Pancreas (tissue), 10 donors: ENCODE results near the gene AIFM3. TPM values are rescaled to one million over a fixed set of nuclear protein-coding genes. Genes with fewer than 3 reads are reported as not detected.

Source experiments
- ATAC-seq, 4 donors: fragments of 200-7000 bp; cut with Tn5 transposase; one replicate each; pipeline versions ENCODE4 v1.8.0 to v1.9.1; 2020; ENCODE audit warnings: mild to moderate bottlenecking in 4 of 4, moderate library complexity in 4 of 4
- DNase-seq, 6 donors: peaks; one replicate each; pipeline ENCODE4 v3.0.0-alpha.2; 2020
- FAIRE-seq: peaks from 2 replicates; lab custom pipeline; 2012; peaks lifted over from hg19 to GRCh38; lab: Jason Lieb, UNC
- H3K27ac ChIP-seq, 4 donors: fragments of 200-600 bp; sonication (generic); 1 replicate in 3 of 4; 2 replicates in 1 of 4; pipeline versions ENCODE4 v1.5.0 to v1.8.0; 2020
- H3K27me3 ChIP-seq, 4 donors: fragments of 200-600 bp; one replicate each; pipeline ENCODE4 v1.8.0; 2021
- H3K36me3 ChIP-seq, 3 donors: fragments of 200-600 bp; sonication (generic) in 1 of 3; one replicate each; pipeline versions ENCODE4 v1.5.0 to v1.8.0; 2020 to 2021
- H3K4me1 ChIP-seq, 3 donors: fragments of 200-600 bp; one replicate each; pipeline ENCODE4 v1.8.0; 2021
- H3K4me3 ChIP-seq, 4 donors: fragments of 200-600 bp; sonication (generic) in 2 of 4; one replicate each; pipeline versions ENCODE4 v1.5.0 to v1.8.0; 2020 to 2021
- H3K9me3 ChIP-seq, 4 donors: fragments of 200-600 bp; one replicate each; pipeline ENCODE4 v1.8.0; 2021
- CTCF ChIP-seq, 4 donors: fragments of 200-600 bp; sonication (generic) in 3 of 4; IDR thresholded peaks; one replicate each; pipeline versions ENCODE4 v1.5.0 to v1.8.0; 2021; ENCODE audit warnings: antibody characterized with exemption in 4 of 4
- WGBS, 2 donors: extraction: QIAGEN DNeasy Blood & Tissue Kit; methylation state at CpG; one replicate each; pipeline ENCODE4 v1.1.7; 2013; 5-methylcytosine and 5-hydroxymethylcytosine counted together
- intact Hi-C, 3 donors: fragments of 100-400 bp; cut with DNase I; formaldehyde crosslinking; loops; one replicate each; pipeline versions ENCODE4 v1.11.1 to v1.14.2; 2022
- polyA plus RNA-seq, 2 donors: library from polyadenylated mRNA; stranded (reverse); fragments of 200-250 nt; gene quantifications; one replicate each; pipeline ENCODE4 v1.2.3, GENCODE V29; 2013
- total RNA-seq, 6 donors: library from RNA; stranded (reverse); fragmentation: NEBNext Ultra II Directional in 4 of 6; extraction: Animal tissue kit (Norgen Biotek cat#: 25700) in 4 of 6; gene quantifications; one replicate each; pipeline versions ENCODE4 v1.2.1 to v1.2.4, GENCODE V29; 2021 to 2023
- donor health status: healthy with polysubstance abuse.
- donor health status: DM: no; HTN: no; CAD: no; lungs with moderate emphysema.
- donor health status: DM: no; HTN: no; CAD: no.
- donor health status: control.
- donor health status: control.
- donor health status: Bipolar disorder and iron deficiency.
- donor health status: DM: yes; HTN: yes; CAD: no.
- donor health status: DM: no; HTN: no; CAD: no.
- donor health status: DM: no; HTN: no; CAD: no.
- donor health status: DM: yes; HTN: yes; CAD: no.

AIFM3 gene
- total and polyA plus RNA-seq, 8 donors: 0.63 to 4.5 (median 1.1) TPM

GRCh38 chr22:20964090-20964798 is 2.8 kb upstream of the AIFM3 start:
- no peak for DNase-seq
- Histone ChIP-seq H3K4me3 (peak overlapping the region in 2 of 4 donors; percentile 37 to 46), H3K36me3 (no peaks in the 10 kb centered on the region), H3K4me1 (peaks cover 0 to 4% (median 0%) of the 10 kb centered on the region in 3 donors), H3K27me3 (no peaks in the 10 kb centered on the region), H3K27ac (no peak overlapping the region), H3K9me3 (no peaks in the 10 kb centered on the region)
- 62 to 64% methylated on average over 6 of the region's 6 CpGs for WGBS, 2 donors
- TF ChIP-seq CTCF (IDR thresholded peaks at IDR 0.05): no peak
- no peak for ATAC-seq
- FAIRE-seq: no peak
- intact Hi-C loops: no loop called here

GRCh38 chr22:20964799-20965103 is 2.3 kb upstream of the AIFM3 start:
- intact Hi-C loops: no loop called here
- ATAC-seq (no peak), FAIRE-seq (no peak), DNase-seq (no peak)
- Histone ChIP-seq H3K4me1 (peaks cover 0 to 4% (median 0%) of the 10 kb centered on the region in 3 donors), H3K36me3 (no peaks in the 10 kb centered on the region), H3K9me3 (no peaks in the 10 kb centered on the region), H3K27ac (no peak overlapping the region), H3K4me3 (peak overlapping the region in 2 of 4 donors; percentile 37 to 46), H3K27me3 (no peaks in the 10 kb centered on the region)
- WGBS, 2 donors: 5 to 8% methylated on average over 28 of the region's 28 CpGs
- no peak for TF ChIP-seq CTCF (IDR thresholded peaks at IDR 0.05)

- Histone ChIP-seq H3K4me1 (peaks cover 0 to 4% (median 0%) of the 10 kb centered on the region in 3 donors), H3K27ac (no peak overlapping the region), H3K27me3 (no peaks in the 10 kb centered on the region), H3K9me3 (no peaks in the 10 kb centered on the region), H3K36me3 (no peaks in the 10 kb centered on the region), H3K4me3 (peak overlapping the region in 3 of 4 donors; percentile 4 to 46 (median 37))
- WGBS, 2 donors: 11 to 14% methylated on average over 42 to 65 of the region's 65 CpGs
- intact Hi-C loops: no loop called here
- peak; percentile 14 to 59 (median 42) for ATAC-seq
- TF ChIP-seq CTCF (IDR thresholded peaks at IDR 0.05): no peak
- no peak for FAIRE-seq
- peak in 2 of 6 donors; percentile 49 to 80 for DNase-seq
Measured at GRCh38 chr22:20965104-20965887, 1.8 kb upstream of the AIFM3 start.

GRCh38 chr22:20965888-20966855 is 883 bp upstream of the AIFM3 start:
- Histone ChIP-seq H3K27ac (no peak overlapping the region), H3K4me3 (no peak overlapping the region), H3K27me3 (no peaks in the 10 kb centered on the region), H3K36me3 (no peaks in the 10 kb centered on the region), H3K4me1 (peaks cover 0 to 4% (median 0%) of the 10 kb centered on the region in 3 donors), H3K9me3 (no peaks in the 10 kb centered on the region)
- no peak for TF ChIP-seq CTCF (IDR thresholded peaks at IDR 0.05)
- intact Hi-C loops: no loop called here
- DNase-seq (peak in 2 of 6 donors; percentile 15 to 76), ATAC-seq (peak in 1 of 4 donors; percentile 14), FAIRE-seq (no peak)
- WGBS, 2 donors: 85 to 90% methylated on average over 13 of the region's 13 CpGs
